B cell (primary cell): ENCODE data around the gene ATP11A.

Experiments used
- EZH2 ChIP-seq: IDR thresholded peaks from 2 replicates; pipeline ENCODE4 v1.6.1; 2012; ENCODE audit warnings: borderline replicate concordance, low read depth, mild to moderate bottlenecking, moderate library complexity, low read length; ENCODE audit not compliant: insufficient read depth, poor library complexity, severe bottlenecking
- TF ChIP-seq, protein P1 (sequence below): fragments of 200-600 bp; IDR thresholded peaks from one replicate; pipeline ENCODE4 v1.8.0; 2022; ENCODE audit warnings: antibody characterized with exemption, mild to moderate bottlenecking

DNA sequence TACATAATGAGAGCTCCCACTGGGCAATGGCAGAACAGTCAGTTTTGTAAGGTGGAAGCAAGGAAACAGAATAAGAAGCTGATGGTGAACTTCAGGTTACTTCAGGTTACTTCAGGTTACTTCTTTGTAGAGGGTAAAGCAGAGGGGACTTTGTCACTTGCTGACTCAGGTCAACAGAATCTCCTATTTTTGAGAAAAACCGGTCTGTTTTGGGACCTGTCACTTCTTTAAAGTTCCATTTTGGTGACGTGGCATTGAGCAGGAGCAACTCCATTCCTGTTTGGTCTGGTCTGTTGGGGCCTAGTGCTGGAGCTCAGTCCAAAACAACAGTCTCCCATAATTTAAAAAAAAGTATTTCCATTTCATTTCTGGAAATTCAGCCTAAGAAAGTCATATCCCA lies 29.7 kb downstream of the ATP11A start:
- TF ChIP-seq, protein P1, sequence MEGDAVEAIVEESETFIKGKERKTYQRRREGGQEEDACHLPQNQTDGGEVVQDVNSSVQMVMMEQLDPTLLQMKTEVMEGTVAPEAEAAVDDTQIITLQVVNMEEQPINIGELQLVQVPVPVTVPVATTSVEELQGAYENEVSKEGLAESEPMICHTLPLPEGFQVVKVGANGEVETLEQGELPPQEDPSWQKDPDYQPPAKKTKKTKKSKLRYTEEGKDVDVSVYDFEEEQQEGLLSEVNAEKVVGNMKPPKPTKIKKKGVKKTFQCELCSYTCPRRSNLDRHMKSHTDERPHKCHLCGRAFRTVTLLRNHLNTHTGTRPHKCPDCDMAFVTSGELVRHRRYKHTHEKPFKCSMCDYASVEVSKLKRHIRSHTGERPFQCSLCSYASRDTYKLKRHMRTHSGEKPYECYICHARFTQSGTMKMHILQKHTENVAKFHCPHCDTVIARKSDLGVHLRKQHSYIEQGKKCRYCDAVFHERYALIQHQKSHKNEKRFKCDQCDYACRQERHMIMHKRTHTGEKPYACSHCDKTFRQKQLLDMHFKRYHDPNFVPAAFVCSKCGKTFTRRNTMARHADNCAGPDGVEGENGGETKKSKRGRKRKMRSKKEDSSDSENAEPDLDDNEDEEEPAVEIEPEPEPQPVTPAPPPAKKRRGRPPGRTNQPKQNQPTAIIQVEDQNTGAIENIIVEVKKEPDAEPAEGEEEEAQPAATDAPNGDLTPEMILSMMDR: no peak
- no peak for TF ChIP-seq EZH2
